Uterus (tissue), 2 donors: Measurements from ENCODE around the gene DMRT2.

Source experiments
- CTCF ChIP-seq, 4 experiments: fragments of 200-600 bp in 2 of 4; fragments of 450-650 bp in 2 of 4; sonication (generic) in 2 of 4; IDR thresholded peaks; one replicate each; pipeline ENCODE4 v1.5.1; 2016 to 2019; ENCODE audit warnings: antibody characterized with exemption in 4 of 4, mild to moderate bottlenecking in 2 of 4, moderate library complexity in 1 of 4
- POLR2A ChIP-seq, 2 donors: fragments of 450-650 bp; IDR thresholded peaks; one replicate each; pipeline ENCODE4 v1.6.1; 2016; ENCODE audit warnings: antibody characterized with exemption in 2 of 2, mild to moderate bottlenecking in 1 of 2, moderate library complexity in 1 of 2

GRCh38 chr9:1001838-1002237 lies 48.3 kb upstream of the DMRT2 start:
- TF ChIP-seq POLR2A (IDR thresholded peaks at IDR 0.05) (no peak), CTCF (IDR thresholded peaks at IDR 0.05) (no peak)
